ENCODE data around the gene AGFG2. TPM values are rescaled to one million over a fixed set of nuclear protein-coding genes. Genes with fewer than 3 reads are reported as not detected.
A peak's percentile ranks its signal among the peaks of the same experiment; 100 is the strongest.

Gene AGFG2
- total and polyA plus RNA-seq, 2 of the 13 experiments (the other 11 are each of a cell fraction or from before 2014, with no cell fraction given) = 125 to 132 TPM

DNA sequence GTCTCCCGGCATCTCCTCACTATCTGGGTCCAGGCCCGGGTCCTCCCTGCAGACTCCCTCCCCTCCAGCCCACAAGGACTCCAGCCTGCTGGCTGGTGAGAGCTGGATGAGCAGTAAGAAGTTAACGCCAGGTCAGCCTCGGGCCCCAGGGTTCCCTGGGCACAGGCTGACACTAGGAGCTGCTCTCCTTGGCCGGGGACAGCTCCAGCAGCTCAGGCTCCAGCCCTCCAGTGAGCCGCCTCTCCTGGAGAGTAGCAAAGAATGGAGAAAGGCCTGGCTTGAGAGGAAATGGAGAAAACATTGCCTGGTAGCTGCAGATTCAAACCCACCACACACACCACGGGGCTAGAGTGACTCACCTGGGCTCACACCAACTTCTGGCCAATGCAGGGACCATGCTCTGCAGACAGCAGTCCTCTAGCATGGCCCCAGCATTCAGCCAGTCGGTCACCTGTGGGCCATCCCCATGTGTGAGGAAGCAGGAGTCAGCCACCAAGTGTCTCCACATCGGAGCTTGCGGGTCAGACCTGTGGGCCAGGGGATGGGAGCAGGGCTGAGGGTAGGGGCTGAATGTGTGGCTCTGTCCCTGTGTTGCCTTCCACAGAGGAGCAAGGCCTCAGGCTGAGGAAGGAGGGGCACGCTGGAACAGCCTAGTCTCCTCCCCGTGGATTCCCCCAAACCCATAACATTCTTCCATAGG lies 28.2 kb downstream of the AGFG2 start (continued):
- TF ChIP-seq THAP8 (CRISPR knock-in tag; IDR thresholded peaks at IDR 0.05; ENCODE audit: borderline replicate concordance) = 0 out of 2 replicates have a peak, but pooled peaks have one; percentile 51
- no peak for TF ChIP-seq NR2C2 (CRISPR knock-in tag; IDR thresholded peaks at IDR 0.05; ENCODE audit: borderline replicate concordance)
- TF ChIP-seq ZZZ3 (CRISPR knock-in tag; IDR thresholded peaks at IDR 0.05; ENCODE audit: borderline replicate concordance) = peak; percentile 32; the same call in 1 of the 2 replicates
- no peak for TF ChIP-seq RFX5 (IDR thresholded peaks at IDR 0.05; ENCODE audit: low read depth, low read length)
- no peak for TF ChIP-seq REXO4 (CRISPR knock-in tag; IDR thresholded peaks at IDR 0.05; ENCODE audit: borderline replicate concordance)
- TF ChIP-seq ZNF775 (CRISPR knock-in tag; IDR thresholded peaks at IDR 0.05; ENCODE audit: borderline replicate concordance) = no peak
- no peak for TF ChIP-seq ZNF136 (CRISPR knock-in tag; IDR thresholded peaks at IDR 0.05; ENCODE audit: low read depth)
- TF ChIP-seq ZNF20 (CRISPR knock-in tag; IDR thresholded peaks at IDR 0.05) = no peak
- no peak for TF ChIP-seq BRF2 (CRISPR knock-in tag; IDR thresholded peaks at IDR 0.05)
- TF ChIP-seq IKZF1 (IDR thresholded peaks at IDR 0.05) = no peak
- TF ChIP-seq ZNF329 (CRISPR knock-in tag; IDR thresholded peaks at IDR 0.05; ENCODE audit: low read depth) = no peak
- TF ChIP-seq ATRX (CRISPR knock-in tag; IDR thresholded peaks at IDR 0.05; ENCODE audit: borderline replicate concordance) = no peak
- TF ChIP-seq ZNF574 (CRISPR knock-in tag; IDR thresholded peaks at IDR 0.05) = 0 out of 2 replicates have a peak, but pooled peaks have one; percentile 38
- no peak; the same call in 1 of the 2 replicates for TF ChIP-seq ZNF556 (CRISPR knock-in tag; IDR thresholded peaks at IDR 0.05; ENCODE audit: borderline replicate concordance)
- no peak for TF ChIP-seq MTF1 (CRISPR knock-in tag; IDR thresholded peaks at IDR 0.05)
- 0 out of 2 replicates have a peak, but pooled peaks have one; percentile 37 for TF ChIP-seq POLR2AphosphoS5 (IDR thresholded peaks at IDR 0.05; ENCODE audit: low read depth, low read length)
- TF ChIP-seq RAD21 (CRISPR knock-in tag; IDR thresholded peaks at IDR 0.05) = no peak
- no peak for TF ChIP-seq NR2F6 (IDR thresholded peaks at IDR 0.05)
- TF ChIP-seq NR2F6 (CRISPR knock-in tag; IDR thresholded peaks at IDR 0.05) = no peak
- TF ChIP-seq, protein P1, sequence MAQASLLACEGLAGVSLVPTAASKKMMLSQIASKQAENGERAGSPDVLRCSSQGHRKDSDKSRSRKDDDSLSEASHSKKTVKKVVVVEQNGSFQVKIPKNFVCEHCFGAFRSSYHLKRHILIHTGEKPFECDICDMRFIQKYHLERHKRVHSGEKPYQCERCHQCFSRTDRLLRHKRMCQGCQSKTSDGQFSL (CRISPR knock-in tag; IDR thresholded peaks at IDR 0.05) = no peak
- TF ChIP-seq, protein P2, sequence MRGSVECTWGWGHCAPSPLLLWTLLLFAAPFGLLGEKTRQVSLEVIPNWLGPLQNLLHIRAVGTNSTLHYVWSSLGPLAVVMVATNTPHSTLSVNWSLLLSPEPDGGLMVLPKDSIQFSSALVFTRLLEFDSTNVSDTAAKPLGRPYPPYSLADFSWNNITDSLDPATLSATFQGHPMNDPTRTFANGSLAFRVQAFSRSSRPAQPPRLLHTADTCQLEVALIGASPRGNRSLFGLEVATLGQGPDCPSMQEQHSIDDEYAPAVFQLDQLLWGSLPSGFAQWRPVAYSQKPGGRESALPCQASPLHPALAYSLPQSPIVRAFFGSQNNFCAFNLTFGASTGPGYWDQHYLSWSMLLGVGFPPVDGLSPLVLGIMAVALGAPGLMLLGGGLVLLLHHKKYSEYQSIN (CRISPR knock-in tag; IDR thresholded peaks at IDR 0.05; ENCODE audit: borderline replicate concordance) = no peak
- no peak for TF ChIP-seq YEATS2 (CRISPR knock-in tag; IDR thresholded peaks at IDR 0.05; ENCODE audit: borderline replicate concordance)
- TF ChIP-seq ZNF3 (CRISPR knock-in tag; IDR thresholded peaks at IDR 0.05) = no peak
- TF ChIP-seq ZFP37 (CRISPR knock-in tag; IDR thresholded peaks at IDR 0.05; ENCODE audit: borderline replicate concordance) = no peak
- no peak for TF ChIP-seq ZNF441 (CRISPR knock-in tag; IDR thresholded peaks at IDR 0.05; ENCODE audit: borderline replicate concordance)
- TF ChIP-seq ZNF709 (CRISPR knock-in tag; IDR thresholded peaks at IDR 0.05) = no peak
